K562 (cell line): ENCODE measurements around the gene YBX2. TPM values are rescaled to one million over a fixed set of nuclear protein-coding genes. Genes with fewer than 3 reads are reported as not detected.

Source experiments
- BACH1 ChIP-seq: fragments of 200-800 bp; sonication (Bioruptor generic); IDR thresholded peaks from 2 replicates; pipeline ENCODE4 v1.6.1; 2016; ENCODE audit warnings: missing genetic modification characterization, missing compliant biosample characterization
- ELF4 ChIP-seq: fragments of 450-650 bp; formaldehyde crosslinking; IDR thresholded peaks from 2 replicates; pipeline ENCODE4 v1.4.0; 2022; ENCODE audit warnings: missing genetic modification characterization
- FUS ChIP-seq: fragments of 200-400 bp; formaldehyde crosslinking; optimal IDR thresholded peaks from 2 replicates; pipeline ENCODE3; 2017; ENCODE audit warnings: low read depth, low read length
- MYBL2 ChIP-seq, 2 experiments: fragments of 450-650 bp in 1 of 2; sonication (generic) in 1 of 2; formaldehyde crosslinking in 1 of 2; IDR thresholded peaks; 2 replicates each; pipeline versions ENCODE4 v1.6.1 to v1.8.1; 2017 to 2022; ENCODE audit warnings: borderline replicate concordance in 1 of 2, inconsistent platforms in 1 of 2, low read depth in 1 of 2, mild to moderate bottlenecking in 1 of 2, missing genetic modification reagents in 1 of 2, moderate library complexity in 1 of 2
- MYC ChIP-seq, 2 experiments: fragments of 250-450 bp in 1 of 2; sonication (Bioruptor Pico) in 1 of 2; IDR thresholded peaks; 2 replicates each; pipeline versions ENCODE4 v1.5.1 to v1.6.1; 2012 to 2021; ENCODE audit warnings: low read depth in 2 of 2, borderline replicate concordance in 1 of 2, improper control_type of control experiment in 1 of 2, low read length in 1 of 2, mild to moderate bottlenecking in 1 of 2, moderate library complexity in 1 of 2
- PHB ChIP-seq: fragments of 250-450 bp; sonication (Bioruptor Pico); IDR thresholded peaks from 2 replicates; pipeline ENCODE4 v1.5.0; 2021
- PHF21A ChIP-seq: fragments of 450-650 bp; IDR thresholded peaks from 2 replicates; pipeline ENCODE4 v1.6.1; 2017; ENCODE audit warnings: low read depth, borderline replicate concordance
- PYGO2 ChIP-seq: fragments of 450-650 bp; IDR thresholded peaks from 2 replicates; pipeline ENCODE4 v1.6.1; 2016; ENCODE audit warnings: mild to moderate bottlenecking, missing genetic modification characterization, moderate library complexity, missing compliant biosample characterization
- STAT5A ChIP-seq: IDR thresholded peaks from 2 replicates; pipeline ENCODE4 v1.6.1; 2012; ENCODE audit warnings: low read length, inconsistent platforms, borderline replicate concordance
- ZBED1 ChIP-seq: IDR thresholded peaks from 2 replicates; pipeline ENCODE4 v1.6.1; 2014
- ZBTB12 ChIP-seq: fragments of 250-450 bp; sonication (Bioruptor Pico); IDR thresholded peaks from 2 replicates; pipeline ENCODE4 v1.4.0; 2020
- ZBTB17 ChIP-seq: fragments of 450-650 bp; formaldehyde crosslinking; IDR thresholded peaks from 2 replicates; pipeline ENCODE4 v1.4.0; 2020; ENCODE audit warnings: mild to moderate bottlenecking
- ZBTB2 ChIP-seq: fragments of 450-650 bp; IDR thresholded peaks from 2 replicates; pipeline ENCODE4 v1.6.1; 2016; ENCODE audit warnings: antibody characterized with exemption
- ZNF384 ChIP-seq: IDR thresholded peaks from 2 replicates; pipeline ENCODE4 v1.6.1; 2012; ENCODE audit warnings: low read depth, low read length, improper control_type of control experiment
- ZNF695 ChIP-seq: fragments of 450-650 bp; formaldehyde crosslinking; IDR thresholded peaks from 2 replicates; pipeline ENCODE4 v1.4.0; 2020; ENCODE audit warnings: mild to moderate bottlenecking, moderate library complexity
- ZNF785 ChIP-seq: fragments of 250-450 bp; sonication (Bioruptor Pico); IDR thresholded peaks from 2 replicates; pipeline ENCODE4 v1.4.0; 2020; ENCODE audit warnings: mild to moderate bottlenecking
- polyA plus RNA-seq, 8 experiments: library from polyadenylated mRNA; depleted of rRNA in 4 of 8; stranded (reverse) in 5 of 8; unstranded in 3 of 8; fragments of >200 nt; fragmentation: Nextera tagmentation in 2 of 8; fragmentation: Illumina TruSeq in 1 of 8; extraction: Ambion mirVana in 2 of 8; extraction: Trizol in 1 of 8; gene quantifications; 2 replicates each; pipeline versions ENCODE4 v1.2.1 to v1.2.3, GENCODE V29; 2011 to 2014; ENCODE audit warnings: inconsistent platforms in 1 of 8, missing spikeins in 1 of 8
- total RNA-seq, 7 experiments: library from RNA; depleted of rRNA in 6 of 7; stranded (reverse); fragments of >200 nt in 6 of 7; fragmentation: Illumina TruSeq in 2 of 7; extraction: Trizol in 2 of 7; gene quantifications; 2 replicates each; pipeline versions ENCODE4 v1.2.1 to v1.2.3, GENCODE V29; 2011 to 2021; ENCODE audit warnings: low replicate concordance in 1 of 7
- TF ChIP-seq, protein P1 (sequence below): fragments of 450-650 bp; IDR thresholded peaks from 2 replicates; pipeline ENCODE4 v1.6.1; 2016; ENCODE audit warnings: low read depth

Gene YBX2
- total and polyA plus RNA-seq, 9 of the 15 experiments (the other 6 are each of a cell fraction or from before 2014, with no cell fraction given), result 0.03 to 0.59 (median 0.27) TPM; not detected in 6

DNA sequence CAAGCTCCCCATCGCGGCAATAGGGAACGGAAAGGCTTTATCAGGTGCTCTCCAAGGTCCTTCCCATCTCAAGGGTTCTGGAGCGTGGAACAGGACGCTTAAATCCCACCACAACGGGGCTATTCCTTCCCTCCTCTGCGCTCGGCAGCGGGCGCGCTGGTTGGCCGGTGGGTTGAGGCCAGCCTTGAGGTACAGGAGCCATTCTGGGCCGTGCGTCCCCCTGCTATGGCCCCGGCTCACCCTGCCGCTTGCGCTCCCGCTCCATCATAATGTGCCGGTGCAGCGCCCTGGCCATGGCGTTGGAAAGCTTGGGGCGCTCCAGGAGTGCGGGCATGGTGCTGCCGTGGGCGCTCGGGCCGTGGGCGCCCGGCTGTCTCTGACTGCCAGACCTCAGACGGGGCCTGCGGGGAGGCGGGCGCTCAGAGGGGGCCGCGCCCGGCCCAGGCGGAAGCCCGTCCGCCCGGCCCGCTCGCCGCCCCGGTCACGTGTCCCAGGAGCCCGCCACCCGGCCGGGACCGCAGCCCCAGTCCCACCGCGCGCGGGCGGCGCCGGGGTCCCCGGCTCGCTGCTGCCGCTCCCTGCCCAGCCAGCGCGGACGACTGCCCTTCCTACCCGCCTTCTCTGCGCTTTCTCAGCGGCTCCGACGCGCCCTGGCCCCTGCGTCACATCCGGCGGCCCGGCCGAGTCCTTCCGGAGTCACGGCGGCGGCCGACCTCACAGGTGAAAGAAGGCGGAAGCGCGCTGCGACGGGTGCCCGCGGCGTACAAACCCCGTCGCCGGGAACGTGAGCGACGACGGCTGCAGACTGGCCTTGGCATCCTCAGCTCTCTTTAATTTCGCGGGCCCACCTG, 20.5 kb upstream of the YBX2 start, which contains the start of gene GPS2 (continued):
- TF ChIP-seq, protein P1, sequence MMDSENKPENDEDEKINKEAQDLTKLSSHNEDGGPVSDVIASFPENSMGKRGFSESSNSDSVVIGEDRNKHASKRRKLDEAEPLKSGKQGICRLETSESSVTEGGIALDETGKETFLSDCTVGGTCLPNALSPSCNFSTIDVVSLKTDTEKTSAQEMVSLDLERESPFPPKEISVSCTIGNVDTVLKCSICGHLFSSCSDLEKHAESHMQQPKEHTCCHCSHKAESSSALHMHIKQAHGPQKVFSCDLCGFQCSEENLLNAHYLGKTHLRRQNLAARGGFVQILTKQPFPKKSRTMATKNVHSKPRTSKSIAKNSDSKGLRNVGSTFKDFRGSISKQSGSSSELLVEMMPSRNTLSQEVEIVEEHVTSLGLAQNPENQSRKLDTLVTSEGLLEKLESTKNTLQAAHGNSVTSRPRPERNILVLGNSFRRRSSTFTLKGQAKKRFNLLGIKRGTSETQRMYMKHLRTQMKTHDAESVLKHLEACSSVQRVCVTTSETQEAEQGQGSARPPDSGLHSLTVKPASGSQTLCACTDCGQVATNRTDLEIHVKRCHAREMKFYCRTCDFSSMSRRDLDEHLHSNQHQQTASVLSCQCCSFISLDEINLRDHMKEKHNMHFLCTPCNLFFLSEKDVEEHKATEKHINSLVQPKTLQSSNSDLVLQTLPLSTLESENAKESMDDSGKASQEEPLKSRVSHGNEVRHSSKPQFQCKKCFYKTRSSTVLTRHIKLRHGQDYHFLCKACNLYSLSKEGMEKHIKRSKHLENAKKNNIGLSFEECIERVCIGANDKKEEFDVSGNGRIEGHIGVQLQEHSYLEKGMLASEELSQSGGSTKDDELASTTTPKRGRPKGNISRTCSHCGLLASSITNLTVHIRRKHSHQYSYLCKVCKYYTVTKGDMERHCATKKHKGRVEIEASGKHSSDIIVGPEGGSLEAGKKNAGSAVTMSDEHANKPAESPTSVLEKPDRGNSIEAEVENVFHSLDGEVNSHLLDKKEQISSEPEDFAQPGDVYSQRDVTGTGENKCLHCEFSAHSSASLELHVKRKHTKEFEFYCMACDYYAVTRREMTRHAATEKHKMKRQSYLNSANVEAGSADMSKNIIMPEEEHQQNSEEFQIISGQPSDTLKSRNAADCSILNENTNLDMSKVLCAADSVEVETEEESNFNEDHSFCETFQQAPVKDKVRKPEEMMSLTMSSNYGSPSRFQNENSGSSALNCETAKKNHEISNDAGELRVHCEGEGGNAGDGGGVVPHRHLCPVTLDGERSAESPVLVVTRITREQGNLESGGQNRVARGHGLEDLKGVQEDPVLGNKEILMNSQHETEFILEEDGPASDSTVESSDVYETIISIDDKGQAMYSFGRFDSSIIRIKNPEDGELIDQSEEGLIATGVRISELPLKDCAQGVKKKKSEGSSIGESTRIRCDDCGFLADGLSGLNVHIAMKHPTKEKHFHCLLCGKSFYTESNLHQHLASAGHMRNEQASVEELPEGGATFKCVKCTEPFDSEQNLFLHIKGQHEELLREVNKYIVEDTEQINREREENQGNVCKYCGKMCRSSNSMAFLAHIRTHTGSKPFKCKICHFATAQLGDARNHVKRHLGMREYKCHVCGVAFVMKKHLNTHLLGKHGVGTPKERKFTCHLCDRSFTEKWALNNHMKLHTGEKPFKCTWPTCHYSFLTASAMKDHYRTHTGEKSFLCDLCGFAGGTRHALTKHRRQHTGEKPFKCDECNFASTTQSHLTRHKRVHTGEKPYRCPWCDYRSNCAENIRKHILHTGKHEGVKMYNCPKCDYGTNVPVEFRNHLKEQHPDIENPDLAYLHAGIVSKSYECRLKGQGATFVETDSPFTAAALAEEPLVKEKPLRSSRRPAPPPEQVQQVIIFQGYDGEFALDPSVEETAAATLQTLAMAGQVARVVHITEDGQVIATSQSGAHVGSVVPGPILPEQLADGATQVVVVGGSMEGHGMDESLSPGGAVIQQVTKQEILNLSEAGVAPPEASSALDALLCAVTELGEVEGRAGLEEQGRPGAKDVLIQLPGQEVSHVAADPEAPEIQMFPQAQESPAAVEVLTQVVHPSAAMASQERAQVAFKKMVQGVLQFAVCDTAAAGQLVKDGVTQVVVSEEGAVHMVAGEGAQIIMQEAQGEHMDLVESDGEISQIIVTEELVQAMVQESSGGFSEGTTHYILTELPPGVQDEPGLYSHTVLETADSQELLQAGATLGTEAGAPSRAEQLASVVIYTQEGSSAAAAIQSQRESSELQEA, result peak; percentile 92
- TF ChIP-seq ELF4 (0 out of 2 replicates have a peak, but pooled peaks have one; percentile 38), ZBTB2 (no peak), ZNF695 (no peak), BACH1 (no peak), ZBTB17 (CRISPR knock-in tag) (no peak), ZNF785 (CRISPR knock-in tag) (no peak), STAT5A (no peak), MYC (IDR thresholded peaks at IDR 0.05; ENCODE audit: low read depth, low read length) (no peak; the same call in 1 of the 2 replicates), MYC (CRISPR knock-in tag; IDR thresholded peaks at IDR 0.05; ENCODE audit: borderline replicate concordance, low read depth) (no peak), ZBTB12 (peak; percentile 86), ZBED1 (0 out of 2 replicates have a peak, but pooled peaks have one; percentile 32), MYBL2 (IDR thresholded peaks at IDR 0.05; ENCODE audit: low read depth) (no peak), MYBL2 (CRISPR knock-in tag; IDR thresholded peaks at IDR 0.05; ENCODE audit: borderline replicate concordance) (no peak), ZNF384 (no peak), FUS (no peak), PHF21A (no peak), PHB (CRISPR knock-in tag) (no peak), PYGO2 (no peak)
